Right lobe of liver (tissue), 6 donors: Measurements from ENCODE around the gene TSPAN33. TPM values are rescaled to one million over a fixed set of nuclear protein-coding genes. Genes with fewer than 3 reads are reported as not detected.

Experiments
- ATAC-seq, 4 donors: fragments of 200-7000 bp; cut with Tn5 transposase; one replicate each; pipeline ENCODE4 v1.9.1; 2020; ENCODE audit warnings: mild to moderate bottlenecking in 4 of 4, moderate library complexity in 4 of 4
- DNase-seq, 3 donors: peaks; one replicate each; pipeline ENCODE4 v3.0.0-alpha.2; 2020
- H3K27ac ChIP-seq, 3 donors: fragments of 200-600 bp; one replicate each; pipeline ENCODE4 v1.8.0; 2022
- H3K27me3 ChIP-seq, 2 donors: fragments of 200-600 bp; one replicate each; pipeline ENCODE4 v1.8.0; 2022
- H3K36me3 ChIP-seq, 4 donors: fragments of 200-600 bp; sonication (generic) in 1 of 4; one replicate each; pipeline versions ENCODE4 v1.5.1 to v1.8.0; 2017 to 2022; ENCODE audit warnings: control low read depth in 1 of 4
- H3K4me1 ChIP-seq, 4 donors: fragments of 200-600 bp; sonication (generic) in 1 of 4; one replicate each; pipeline versions ENCODE4 v1.5.1 to v1.8.0; 2017 to 2022; ENCODE audit warnings: control low read depth in 1 of 4
- H3K4me3 ChIP-seq, 3 donors: fragments of 200-600 bp; one replicate each; pipeline ENCODE4 v1.8.0; 2022
- H3K9me3 ChIP-seq, 4 donors: fragments of 200-600 bp; sonication (generic) in 1 of 4; one replicate each; pipeline versions ENCODE4 v1.5.1 to v1.8.0; 2017 to 2022; ENCODE audit warnings: control low read depth in 1 of 4
- CTCF ChIP-seq, 4 donors: fragments of 200-600 bp in 3 of 4; fragments of 450-650 bp in 1 of 4; IDR thresholded peaks; one replicate each; pipeline versions ENCODE4 v1.5.1 to v1.8.0; 2016 to 2022; ENCODE audit warnings: antibody characterized with exemption in 4 of 4, mild to moderate bottlenecking in 2 of 4
- POLR2A ChIP-seq: fragments of 450-650 bp; IDR thresholded peaks from one replicate; pipeline ENCODE4 v1.6.1; 2017; ENCODE audit warnings: antibody characterized with exemption, mild to moderate bottlenecking
- WGBS: methylation state at CpG from one replicate; pipeline ENCODE4 v1.1.6; 2018; ENCODE audit warnings: low coverage, low lambda C conversion rate; ENCODE audit not compliant: insufficient coverage; ENCODE audit errors: missing lambda C conversion rate; 5-methylcytosine and 5-hydroxymethylcytosine counted together
- intact Hi-C, 2 donors: fragments of 100-400 bp; cut with DNase I; formaldehyde crosslinking; loops; one replicate each; pipeline versions ENCODE4 v1.11.2 to v1.14.1; 2022
- total RNA-seq, 6 experiments: library from RNA; depleted of rRNA in 2 of 6; stranded (reverse); fragments of >200 nt in 2 of 6; fragmentation: NEBNext Ultra II Directional in 3 of 6; extraction: Animal tissue kit (Norgen Biotek cat#: 25700) in 3 of 6; gene quantifications; one replicate each; pipeline versions ENCODE4 v1.1.0 to v1.2.4, GENCODE V29; 2016 to 2023
- donor health status: DM: no; HTN: yes; CAD: no.
- donor health status: DM: no; HTN: no; CAD: no.
- donor health status: DM: no; HTN: no; CAD: no.
- donor health status: DM: no; HTN: yes; CAD: no.
- donor health status: DM: no; HTN: yes; CAD: no.

TSPAN33 gene
- total RNA-seq, 6 experiments from 2014 or later = 9.0 to 34.1 (median 23.2) TPM

- no peak overlapping the region for H3K27ac ChIP-seq
- TF ChIP-seq POLR2A (no peak), CTCF (IDR thresholded peaks at IDR 0.05) (no peak)
- peaks cover 0 to 6% (median 0%) of the 10 kb centered on the region in 4 donors for H3K4me1 ChIP-seq
- WGBS = 76% methylated on average over 2 of the region's 6 CpGs
- ATAC-seq (no peak), DNase-seq (no peak)
- no peaks in the 10 kb centered on the region for H3K36me3 ChIP-seq
- intact Hi-C loops = no loop called here
- H3K27me3 ChIP-seq = no peaks in the 10 kb centered on the region
- H3K4me3 ChIP-seq = no peak overlapping the region
- H3K9me3 ChIP-seq = no peaks in the 10 kb centered on the region
Measured at GRCh38 chr7:129184981-129185670, 40.6 kb downstream of the TSPAN33 start.

GRCh38 chr7:129186749-129187260 is 42.3 kb downstream of the TSPAN33 start:
- peaks cover 0 to 16% (median 0%) of the 10 kb centered on the region in 4 donors for H3K4me1 ChIP-seq
- DNase-seq (no peak), ATAC-seq (no peak)
- intact Hi-C loops = no loop called here
- H3K27ac ChIP-seq = no peak overlapping the region
- H3K27me3 ChIP-seq = no peaks in the 10 kb centered on the region
- no peaks in the 10 kb centered on the region for H3K36me3 ChIP-seq
- TF ChIP-seq CTCF (IDR thresholded peaks at IDR 0.05) (no peak), POLR2A (no peak)
- no peak overlapping the region for H3K4me3 ChIP-seq
- H3K9me3 ChIP-seq = no peaks in the 10 kb centered on the region
- WGBS = 89% methylated on average over 6 of the region's 6 CpGs

- intact Hi-C loops = no loop called here
- peak overlapping the region; percentile 82 to 89 (median 86) for H3K4me3 ChIP-seq
- H3K27ac ChIP-seq = peak overlapping the region in 1 of 3 donors; percentile 55
- DNase-seq (no peak), ATAC-seq (peak in 1 of 4 donors; percentile 36)
- 24% methylated on average over 9 of the region's 14 CpGs for WGBS
- no peaks in the 10 kb centered on the region for H3K9me3 ChIP-seq
- no peaks in the 10 kb centered on the region for H3K36me3 ChIP-seq
- H3K27me3 ChIP-seq = no peaks in the 10 kb centered on the region
- no peak for TF ChIP-seq CTCF (IDR thresholded peaks at IDR 0.05)
- no peak for TF ChIP-seq POLR2A
- peaks cover 0 to 16% (median 0%) of the 10 kb centered on the region in 4 donors for H3K4me1 ChIP-seq
Measured at GRCh38 chr7:129187681-129188371, 43.3 kb downstream of the TSPAN33 start.

- peak; percentile 85 to 89 (median 86) for ATAC-seq
- Histone ChIP-seq H3K9me3 (no peaks in the 10 kb centered on the region), H3K36me3 (no peaks in the 10 kb centered on the region), H3K27ac (peak within 1 kb of the TSS in 2 of 3 donors; percentile 47 to 55), H3K4me1 (peaks cover 0 to 16% (median 0%) of the 10 kb centered on the region in 4 donors), H3K27me3 (no peaks in the 10 kb centered on the region), H3K4me3 (peak within 1 kb of the TSS; percentile 82 to 89 (median 86))
- TF ChIP-seq POLR2A (no peak), CTCF (IDR thresholded peaks at IDR 0.05) (no peak)
- 0% methylated on average over 1 of the region's 48 CpGs for WGBS
- DNase-seq = peak; percentile 63 to 74 (median 74)
- intact Hi-C loops = no loop called here
Measured at GRCh38 chr7:129188372-129188891, 43.9 kb downstream of the TSPAN33 start, which contains the start of gene SMO. Gene SMO, plus strand, starts transcription at chr7:129188633. Its CDS starts 519 bp downstream, at chr7:129189152.
